Measurements from ENCODE around the gene HOXA11. TPM values are rescaled to one million over a fixed set of nuclear protein-coding genes. Genes with fewer than 3 reads are reported as not detected.

HOXA11 gene
- total RNA-seq, 1 donor from 2014 or later: not detected

- ChIA-PET CTCF (interaction anchor here (1.4 kb wide), 1 partner anchor 42 kb away, joined by 3 read pairs; no protein-coding TSS in a partner anchor), POLR2A (interaction anchor here (0.6 to 0.7 kb wide), 4 partner anchors 64 to 1336 kb away, joined by 3 to 6 read pairs (median 4); no protein-coding TSS in a partner anchor)
- Mint-ChIP-seq H3K36me3 (ENCODE audit: low read depth) (no peaks in the 10 kb centered on the region), H3K27ac (peak overlapping the region; percentile 35), H3K4me3 (no peak overlapping the region), H3K27me3 (peaks cover 72% of the 10 kb centered on the region), H3K4me1 (peaks cover 33% of the 10 kb centered on the region), H3K9me3 (no peaks in the 10 kb centered on the region)
- intact Hi-C loops (cut with micrococcal nuclease): loop anchor here (10.0 kb wide), 2 partner anchors 1083 to 1763 kb away; partner anchors contain the start of gene TRIL
- no peak for ATAC-seq (ENCODE audit: low read depth)
- no peak for TF ChIP-seq CTCF (IDR thresholded peaks at IDR 0.05)
- DNase-seq: peak; percentile 22
Measured at GRCh38 chr7:27191833-27192545, 7.0 kb upstream of the HOXA11 start.

GRCh38 chr7:27191161-27191731, 6.2 kb upstream of the HOXA11 start:
- peaks cover 34% of the 10 kb centered on the region for H3K4me1 Mint-ChIP-seq
- ChIA-PET POLR2A (interaction anchor here (1.3 kb wide), 1 partner anchor 20 kb away, joined by 3 read pairs; no protein-coding TSS in a partner anchor), CTCF (interaction anchor here (1.2 to 1.9 kb wide), 2 partner anchors 12 to 41 kb away, joined by 5 to 6 read pairs; no protein-coding TSS in a partner anchor)
- peaks cover 73% of the 10 kb centered on the region for H3K27me3 Mint-ChIP-seq
- intact Hi-C loops (cut with micrococcal nuclease): loop anchor here (10.0 kb wide), 2 partner anchors 1084 to 1764 kb away; partner anchors contain the start of gene TRIL
- H3K9me3 Mint-ChIP-seq: no peaks in the 10 kb centered on the region
- ATAC-seq (ENCODE audit: low read depth): no peak
- no peak for TF ChIP-seq CTCF (IDR thresholded peaks at IDR 0.05)
- DNase-seq: peak; percentile 12
- H3K27ac Mint-ChIP-seq: no peak overlapping the region
- no peak overlapping the region for H3K4me3 Mint-ChIP-seq
- H3K36me3 Mint-ChIP-seq (ENCODE audit: low read depth): no peaks in the 10 kb centered on the region

GRCh38 chr7:27189997-27190748, 5.1 kb upstream of the HOXA11 start:
- ATAC-seq (ENCODE audit: low read depth) (no peak), DNase-seq (peak; percentile 10)
- no peak for TF ChIP-seq CTCF (IDR thresholded peaks at IDR 0.05)
- CTCF ChIA-PET: interaction anchor here (0.8 to 1.9 kb wide), 3 partner anchors 11 to 40 kb away, joined by 4 to 6 read pairs (median 5); no protein-coding TSS in a partner anchor
- Mint-ChIP-seq H3K4me1 (peaks cover 43% of the 10 kb centered on the region), H3K27ac (no peak overlapping the region), H3K27me3 (peaks cover 78% of the 10 kb centered on the region), H3K36me3 (ENCODE audit: low read depth) (no peaks in the 10 kb centered on the region), H3K9me3 (no peaks in the 10 kb centered on the region), H3K4me3 (no peak overlapping the region)
- intact Hi-C loops (cut with micrococcal nuclease): loop anchor here (5.0 to 10.0 kb wide), 3 partner anchors 1085 to 1765 kb away; partner anchors contain the start of gene TRIL
- POLR2A ChIA-PET: interaction anchor here (1.3 kb wide), 1 partner anchor 19 kb away, joined by 3 read pairs; no protein-coding TSS in a partner anchor

- H3K27ac Mint-ChIP-seq: no peak overlapping the region
- POLR2A ChIA-PET: no interaction called here
- H3K27me3 Mint-ChIP-seq: peaks cover 78% of the 10 kb centered on the region
- peaks cover 50% of the 10 kb centered on the region for H3K4me1 Mint-ChIP-seq
- DNase-seq (peak; percentile 14), ATAC-seq (ENCODE audit: low read depth) (no peak)
- H3K4me3 Mint-ChIP-seq: no peak overlapping the region
- H3K9me3 Mint-ChIP-seq: no peaks in the 10 kb centered on the region
- intact Hi-C loops (cut with micrococcal nuclease): loop anchor here (5.0 kb wide), 1 partner anchor 1327 kb away; no protein-coding TSS in a partner anchor
- H3K36me3 Mint-ChIP-seq (ENCODE audit: low read depth): no peaks in the 10 kb centered on the region
- no peak for TF ChIP-seq CTCF (IDR thresholded peaks at IDR 0.05)
- CTCF ChIA-PET: interaction anchor here (1.9 kb wide), 1 partner anchor 10 kb away, joined by 5 read pairs; no protein-coding TSS in a partner anchor
Measured at GRCh38 chr7:27189295-27189996, 4.4 kb upstream of the HOXA11 start.
